GM23338 (cell line): ENCODE data around the gene LRRC4B. TPM values are rescaled to one million over a fixed set of nuclear protein-coding genes. Genes with fewer than 3 reads are reported as not detected.
A peak's percentile ranks its signal among the peaks of the same experiment; 100 is the strongest.

ENCODE experiments used
- ATAC-seq: fragments of 200-7000 bp; cut with Tn5 transposase; 3 replicates; pipeline ENCODE4 v1.9.1; 2020
- DNase-seq: peaks from one replicate; pipeline ENCODE4 v3.0.0-alpha.2; 2015; ENCODE audit warnings: low spot score
- H2AFZ ChIP-seq: fragments of 200-600 bp; sonication (generic); 2 replicates; pipeline ENCODE4 v1.8.0; 2016; ENCODE audit warnings: antibody characterized with exemption, mild to moderate bottlenecking, moderate library complexity
- H3F3A ChIP-seq: fragments of 200-600 bp; sonication (generic); replicated peaks from 2 replicates; pipeline ENCODE4 v1.8.0; 2017; ENCODE audit warnings: antibody characterized with exemption, mixed run types, low read depth
- H3K27ac ChIP-seq: fragments of 200-600 bp; sonication (generic); 2 replicates; pipeline ENCODE4 v1.6.1; 2016; ENCODE audit warnings: low read depth
- H3K27me3 ChIP-seq: fragments of 200-600 bp; sonication (generic); 2 replicates; pipeline ENCODE4 v1.8.0; 2016; ENCODE audit warnings: mild to moderate bottlenecking, mixed run types, moderate library complexity; ENCODE audit not compliant: insufficient read depth
- H3K36me3 ChIP-seq: fragments of 200-600 bp; sonication (generic); 2 replicates; pipeline ENCODE4 v1.8.0; 2016; ENCODE audit warnings: mild to moderate bottlenecking; ENCODE audit not compliant: insufficient read depth
- H3K4me1 ChIP-seq: fragments of 200-600 bp; sonication (generic); 2 replicates; pipeline ENCODE4 v1.8.0; 2016; ENCODE audit warnings: mild to moderate bottlenecking, moderate library complexity; ENCODE audit not compliant: insufficient read depth
- H3K4me2 ChIP-seq: fragments of 200-600 bp; sonication (generic); 2 replicates; pipeline ENCODE4 v1.7.1; 2017; ENCODE audit warnings: mixed run types
- H3K4me3 ChIP-seq: fragments of 200-600 bp; sonication (generic); 2 replicates; pipeline ENCODE4 v1.6.1; 2016; ENCODE audit warnings: mixed run types
- H3K79me2 ChIP-seq: fragments of 200-600 bp; sonication (generic); replicated peaks from 2 replicates; pipeline ENCODE4 v1.8.0; 2017; ENCODE audit warnings: mild to moderate bottlenecking; ENCODE audit not compliant: insufficient read depth
- H3K9me2 ChIP-seq: fragments of 200-600 bp; sonication (generic); 2 replicates; pipeline ENCODE4 v1.8.0; 2017; ENCODE audit not compliant: insufficient read depth
- H4K20me1 ChIP-seq: fragments of 200-600 bp; sonication (generic); replicated peaks from 2 replicates; pipeline ENCODE4 v1.8.0; 2017; ENCODE audit warnings: mild to moderate bottlenecking; ENCODE audit not compliant: insufficient read depth
- H3K27ac Mint-ChIP-seq: 2 replicates; pipeline ENCODE4 v1.8.0; 2020; ENCODE audit warnings: inconsistent platforms, mild to moderate bottlenecking, moderate library complexity, mixed read lengths
- H3K27me3 Mint-ChIP-seq: 3 replicates; pipeline ENCODE4 v1.8.0; 2022; ENCODE audit warnings: low read depth, mild to moderate bottlenecking, moderate library complexity, mixed read lengths, inconsistent platforms; ENCODE audit not compliant: insufficient read depth, poor library complexity
- H3K36me3 Mint-ChIP-seq: 3 replicates; pipeline ENCODE4 v1.8.0; 2021; ENCODE audit warnings: low read depth, mild to moderate bottlenecking, inconsistent platforms, moderate library complexity, mixed read lengths
- H3K4me1 Mint-ChIP-seq: 3 replicates; pipeline ENCODE4 v1.8.0; 2020; ENCODE audit warnings: mild to moderate bottlenecking, inconsistent platforms, mixed read lengths
- H3K4me3 Mint-ChIP-seq: 3 replicates; pipeline ENCODE4 v1.8.0; 2021; ENCODE audit warnings: moderate library complexity, mild to moderate bottlenecking, inconsistent platforms, mixed read lengths
- H3K9me3 Mint-ChIP-seq: 3 replicates; pipeline ENCODE4 v1.8.0; 2020; ENCODE audit warnings: moderate library complexity, mild to moderate bottlenecking, inconsistent platforms, mixed read lengths
- EZH2 ChIP-seq: fragments of 200-600 bp; sonication (generic); IDR thresholded peaks from one replicate; pipeline ENCODE4 v1.8.0; 2017; ENCODE audit warnings: antibody characterized with exemption, mild to moderate bottlenecking, low read depth; ENCODE audit not compliant: unreplicated experiment
- polyA plus RNA-seq: library from polyadenylated mRNA; unstranded; fragments of >200 nt; fragmentation: Nextera tagmentation; extraction: Ambion mirVana; gene quantifications from 2 replicates; pipeline ENCODE4 v1.2.1, GENCODE V29; 2016
- total RNA-seq: library from RNA; depleted of rRNA; stranded (reverse); fragments of >200 nt; shearing (Covaris generic); gene quantifications from 2 replicates; pipeline ENCODE4 v1.2.3, GENCODE V29; 2014
- TF ChIP-seq, protein P1 (sequence below): IDR thresholded peaks from one replicate; pipeline ENCODE4 v1.6.1; 2018; ENCODE audit warnings: antibody characterized with exemption; ENCODE audit not compliant: unreplicated experiment
- TF ChIP-seq, protein P2 (sequence below), 2 experiments: fragments of 200-600 bp in 1 of 2; sonication (generic) in 1 of 2; conservative IDR thresholded peaks; 2 replicates each; pipeline versions ENCODE4 v1.5.1 to v1.6.1; 2016 to 2017; ENCODE audit warnings: antibody characterized with exemption in 2 of 2, low read depth in 2 of 2, mild to moderate bottlenecking in 2 of 2, moderate library complexity in 1 of 2

The LRRC4B gene
- total and polyA plus RNA-seq, 2 experiments from 2014 or later, result 2.0 to 13.2 TPM

DNA sequence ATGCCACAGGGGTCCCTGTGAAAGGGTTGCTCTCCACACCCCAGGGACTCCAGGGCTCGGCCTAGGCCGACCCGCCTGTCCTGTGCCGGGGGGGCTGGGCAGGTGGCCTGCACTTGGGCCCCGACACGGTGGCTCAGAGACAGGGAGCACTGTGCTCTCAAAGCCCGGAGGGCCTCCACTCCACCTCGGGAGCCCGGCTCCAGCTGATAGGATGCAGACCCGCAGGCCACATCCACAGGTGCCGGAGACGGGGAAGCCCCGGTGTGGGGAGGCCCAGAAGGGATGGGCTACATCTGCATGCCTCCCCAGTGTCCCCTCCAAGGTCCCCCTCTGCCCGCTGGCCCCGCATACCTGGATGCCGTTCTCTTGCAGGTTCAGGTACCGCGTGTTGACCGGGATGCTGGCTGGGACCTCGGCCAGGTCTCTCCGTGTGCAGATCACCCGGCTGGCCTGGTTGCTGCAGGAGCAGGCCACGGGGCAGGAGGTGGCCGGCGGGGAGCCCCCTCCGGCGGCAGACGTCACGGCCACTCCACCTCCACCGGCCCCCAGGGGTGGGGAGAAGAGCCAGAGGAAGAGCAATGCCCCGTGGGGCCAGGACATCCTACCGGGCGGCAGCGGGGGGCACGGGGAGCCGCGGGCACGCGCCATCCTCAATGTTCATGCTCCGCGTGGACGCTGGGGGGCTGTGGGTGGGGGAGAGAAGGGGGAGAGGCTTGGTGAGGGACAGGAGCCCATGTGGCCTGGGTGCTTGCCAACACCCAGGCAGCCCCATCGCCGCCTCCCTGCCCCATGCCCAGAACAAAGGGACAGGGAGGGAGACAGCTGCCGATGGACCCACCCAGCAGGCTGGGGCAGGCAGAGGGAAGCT, 19.8 kb downstream of the LRRC4B start (continued):
- TF ChIP-seq, protein P1, sequence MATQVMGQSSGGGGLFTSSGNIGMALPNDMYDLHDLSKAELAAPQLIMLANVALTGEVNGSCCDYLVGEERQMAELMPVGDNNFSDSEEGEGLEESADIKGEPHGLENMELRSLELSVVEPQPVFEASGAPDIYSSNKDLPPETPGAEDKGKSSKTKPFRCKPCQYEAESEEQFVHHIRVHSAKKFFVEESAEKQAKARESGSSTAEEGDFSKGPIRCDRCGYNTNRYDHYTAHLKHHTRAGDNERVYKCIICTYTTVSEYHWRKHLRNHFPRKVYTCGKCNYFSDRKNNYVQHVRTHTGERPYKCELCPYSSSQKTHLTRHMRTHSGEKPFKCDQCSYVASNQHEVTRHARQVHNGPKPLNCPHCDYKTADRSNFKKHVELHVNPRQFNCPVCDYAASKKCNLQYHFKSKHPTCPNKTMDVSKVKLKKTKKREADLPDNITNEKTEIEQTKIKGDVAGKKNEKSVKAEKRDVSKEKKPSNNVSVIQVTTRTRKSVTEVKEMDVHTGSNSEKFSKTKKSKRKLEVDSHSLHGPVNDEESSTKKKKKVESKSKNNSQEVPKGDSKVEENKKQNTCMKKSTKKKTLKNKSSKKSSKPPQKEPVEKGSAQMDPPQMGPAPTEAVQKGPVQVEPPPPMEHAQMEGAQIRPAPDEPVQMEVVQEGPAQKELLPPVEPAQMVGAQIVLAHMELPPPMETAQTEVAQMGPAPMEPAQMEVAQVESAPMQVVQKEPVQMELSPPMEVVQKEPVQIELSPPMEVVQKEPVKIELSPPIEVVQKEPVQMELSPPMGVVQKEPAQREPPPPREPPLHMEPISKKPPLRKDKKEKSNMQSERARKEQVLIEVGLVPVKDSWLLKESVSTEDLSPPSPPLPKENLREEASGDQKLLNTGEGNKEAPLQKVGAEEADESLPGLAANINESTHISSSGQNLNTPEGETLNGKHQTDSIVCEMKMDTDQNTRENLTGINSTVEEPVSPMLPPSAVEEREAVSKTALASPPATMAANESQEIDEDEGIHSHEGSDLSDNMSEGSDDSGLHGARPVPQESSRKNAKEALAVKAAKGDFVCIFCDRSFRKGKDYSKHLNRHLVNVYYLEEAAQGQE, result no peak
- TF ChIP-seq, protein P2, sequence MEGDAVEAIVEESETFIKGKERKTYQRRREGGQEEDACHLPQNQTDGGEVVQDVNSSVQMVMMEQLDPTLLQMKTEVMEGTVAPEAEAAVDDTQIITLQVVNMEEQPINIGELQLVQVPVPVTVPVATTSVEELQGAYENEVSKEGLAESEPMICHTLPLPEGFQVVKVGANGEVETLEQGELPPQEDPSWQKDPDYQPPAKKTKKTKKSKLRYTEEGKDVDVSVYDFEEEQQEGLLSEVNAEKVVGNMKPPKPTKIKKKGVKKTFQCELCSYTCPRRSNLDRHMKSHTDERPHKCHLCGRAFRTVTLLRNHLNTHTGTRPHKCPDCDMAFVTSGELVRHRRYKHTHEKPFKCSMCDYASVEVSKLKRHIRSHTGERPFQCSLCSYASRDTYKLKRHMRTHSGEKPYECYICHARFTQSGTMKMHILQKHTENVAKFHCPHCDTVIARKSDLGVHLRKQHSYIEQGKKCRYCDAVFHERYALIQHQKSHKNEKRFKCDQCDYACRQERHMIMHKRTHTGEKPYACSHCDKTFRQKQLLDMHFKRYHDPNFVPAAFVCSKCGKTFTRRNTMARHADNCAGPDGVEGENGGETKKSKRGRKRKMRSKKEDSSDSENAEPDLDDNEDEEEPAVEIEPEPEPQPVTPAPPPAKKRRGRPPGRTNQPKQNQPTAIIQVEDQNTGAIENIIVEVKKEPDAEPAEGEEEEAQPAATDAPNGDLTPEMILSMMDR (conservative IDR thresholded peaks at IDR 0.05; ENCODE audit: low read depth in 2 of 2), result no peak

DNA sequence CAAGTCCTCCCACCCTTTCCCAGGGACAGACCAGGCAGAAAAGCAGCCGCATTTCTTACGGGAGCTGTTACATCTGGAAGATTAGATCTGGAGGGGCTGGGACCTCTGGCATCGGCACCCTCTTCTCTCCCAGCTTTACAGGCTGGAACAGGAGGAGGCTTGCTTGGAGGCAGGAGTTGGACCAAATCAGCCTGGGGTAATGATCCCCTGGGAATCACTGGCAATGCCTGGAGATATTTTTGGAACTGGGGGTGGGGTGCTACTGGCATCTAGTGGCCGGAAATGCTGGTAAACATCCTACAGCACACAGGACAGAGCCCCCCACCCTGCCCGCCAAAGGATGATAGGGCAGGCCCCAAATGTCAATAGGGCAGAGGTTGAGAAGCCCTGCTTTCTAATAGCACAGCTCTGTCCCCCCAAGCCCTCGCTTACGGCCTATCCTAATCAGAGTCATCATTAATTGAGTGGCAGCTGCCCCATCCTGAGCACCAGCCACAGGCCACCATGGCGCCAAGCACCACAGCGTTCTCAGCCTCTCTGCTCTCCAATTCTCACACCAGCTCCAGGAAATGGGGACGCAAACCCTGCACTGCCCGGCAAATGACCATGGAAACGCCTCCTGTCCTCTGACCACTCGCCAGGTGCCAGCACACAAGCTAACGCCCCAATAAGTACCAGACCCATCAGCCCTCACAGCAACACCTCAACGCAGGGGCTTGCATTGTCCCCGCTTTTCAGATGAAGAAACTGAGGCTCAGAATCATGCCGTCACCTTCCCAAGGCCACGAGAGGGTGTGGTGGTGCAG, 20.6 kb downstream of the LRRC4B start:
- H4K20me1 ChIP-seq, result no peaks in the 10 kb centered on the region; the same call in 1 of the 2 replicates
- Mint-ChIP-seq H3K27ac (no peak overlapping the region), H3K4me3 (no peak overlapping the region), H3K4me1 (no peaks in the 10 kb centered on the region), H3K27me3 (peaks cover 5% of the 10 kb centered on the region), H3K9me3 (peaks cover 87% of the 10 kb centered on the region), H3K36me3 (peaks cover 28% of the 10 kb centered on the region)
- H3K27ac ChIP-seq, result no peak overlapping the region
- no peaks in the 10 kb centered on the region for H3K9me2 ChIP-seq
- no peak for DNase-seq
- no peak overlapping the region for H2AFZ ChIP-seq
- H3K79me2 ChIP-seq, result no peaks in the 10 kb centered on the region
- TF ChIP-seq, protein P2 (conservative IDR thresholded peaks at IDR 0.05; ENCODE audit: low read depth in 2 of 2), result peak; percentile 26 to 51
- TF ChIP-seq EZH2, result no peak
- no peak for ATAC-seq
- no peak overlapping the region for H3K4me2 ChIP-seq
- H3K36me3 ChIP-seq, result no peaks in the 10 kb centered on the region
- H3F3A ChIP-seq, result no peaks in the 10 kb centered on the region
- peaks cover 6% of the 10 kb centered on the region for H3K4me1 ChIP-seq
- H3K27me3 ChIP-seq, result peaks cover 31% of the 10 kb centered on the region
- H3K4me3 ChIP-seq, result no peak overlapping the region
